ENCODE results near the gene ITIH5.
"Not testable (repeated sequence)": the region's sequence is repeated elsewhere in the genome, so short reads cannot be mapped to it uniquely, and the experiment has no call there.

ITIH5 gene

DNA sequence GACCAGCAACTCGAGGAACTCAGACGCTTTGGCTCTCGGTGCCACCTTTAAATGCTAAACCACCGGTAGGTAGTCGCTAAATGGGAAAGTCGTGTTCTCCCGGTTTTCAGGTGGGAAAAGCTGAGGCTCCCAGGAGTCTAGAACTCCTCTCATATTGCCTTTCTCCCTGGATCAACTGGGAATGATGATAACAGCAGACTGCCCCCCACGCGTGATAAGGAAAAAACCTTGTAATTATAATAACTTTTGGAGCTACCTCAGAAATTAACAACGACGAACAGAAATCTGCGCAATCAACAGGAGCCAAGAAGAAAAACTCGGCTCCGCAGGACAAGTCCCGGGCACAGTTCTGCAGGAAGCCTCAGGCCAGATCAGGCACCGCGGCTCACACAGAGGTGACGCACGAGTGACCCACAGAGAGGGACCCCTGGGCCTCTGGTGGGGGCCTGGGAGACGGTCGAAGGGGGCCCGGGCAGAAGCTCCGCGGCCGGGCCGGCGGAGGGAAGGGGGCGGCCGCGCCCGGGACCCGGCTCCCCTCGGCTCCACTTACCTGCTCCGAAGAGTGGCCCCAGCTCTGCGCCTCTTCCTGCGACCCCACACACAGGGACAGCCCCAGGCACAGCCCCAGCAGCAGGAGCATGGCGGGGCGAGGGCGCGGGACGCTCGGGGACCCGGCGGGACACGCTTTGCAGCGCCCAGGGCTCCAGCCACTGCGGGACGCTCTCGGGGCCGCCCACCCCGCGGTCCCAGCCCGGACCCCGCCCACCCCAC is at the start of gene ITIH5:
Gene ITIH5 (minus strand): TSS at position 714 of the 771 bp plus-strand sequence. CDS start 74 bp downstream, at position 640.
- no peak for DNase-seq

DNA sequence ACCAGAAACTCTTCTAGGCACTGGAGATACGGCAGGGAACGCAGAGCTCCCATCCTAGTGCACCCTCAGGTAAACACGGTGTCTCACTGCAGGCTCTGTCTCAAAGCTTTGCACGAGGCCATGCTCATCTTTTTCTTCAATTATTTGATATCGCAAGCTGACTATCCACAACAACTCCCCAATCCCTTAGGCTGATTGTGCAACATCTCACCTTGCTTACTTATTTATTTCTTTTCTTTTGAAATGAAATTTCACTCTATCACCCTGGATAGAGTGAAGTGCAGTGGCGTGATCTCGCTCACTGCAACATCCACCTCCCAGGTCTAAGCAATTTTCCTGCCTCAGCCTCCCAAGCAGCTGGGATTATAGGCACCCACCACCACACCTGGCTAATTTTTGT is 48.7 kb upstream of the ITIH5 start:
- no peak for DNase-seq

DNA sequence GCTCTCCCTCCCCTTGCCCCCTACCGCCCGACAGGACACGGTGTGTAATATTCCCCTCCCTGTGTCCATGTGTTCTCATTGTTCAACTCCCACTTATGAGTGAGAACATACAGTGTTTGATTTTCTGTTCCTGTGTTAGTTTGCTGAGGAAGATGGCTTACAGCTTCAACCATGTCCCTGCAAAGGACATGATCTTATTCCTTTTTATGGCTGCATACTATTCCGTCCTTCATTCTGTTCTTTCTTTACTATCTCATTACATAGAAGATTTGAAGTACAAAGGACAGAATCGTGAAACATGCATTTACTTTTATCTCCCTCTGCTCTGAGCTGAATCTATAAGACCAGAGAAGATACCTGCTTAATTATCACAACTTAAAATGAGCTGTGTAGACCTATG is 44.3 kb upstream of the ITIH5 start:
- not testable (repeated sequence) for DNase-seq

DNA sequence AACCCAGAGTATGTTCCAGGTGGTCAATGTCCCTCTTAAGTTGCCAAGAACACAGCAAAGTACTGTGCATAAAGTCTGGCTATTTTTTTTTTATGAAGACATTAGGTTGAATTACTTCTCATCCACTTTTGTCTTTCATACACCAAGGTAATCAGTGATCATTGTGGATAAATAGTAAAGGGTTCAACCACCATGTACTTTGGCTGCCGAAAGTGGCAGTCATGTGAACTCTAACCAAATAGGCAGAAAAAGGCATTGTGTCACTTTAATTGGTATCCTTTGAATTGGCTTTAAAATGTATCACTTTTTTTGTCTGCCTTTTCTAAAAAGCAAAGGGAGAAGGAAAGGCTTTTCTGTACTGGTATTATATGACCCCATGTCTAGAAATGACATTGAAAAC is 43.7 kb upstream of the ITIH5 start:
- no peak for DNase-seq

DNA sequence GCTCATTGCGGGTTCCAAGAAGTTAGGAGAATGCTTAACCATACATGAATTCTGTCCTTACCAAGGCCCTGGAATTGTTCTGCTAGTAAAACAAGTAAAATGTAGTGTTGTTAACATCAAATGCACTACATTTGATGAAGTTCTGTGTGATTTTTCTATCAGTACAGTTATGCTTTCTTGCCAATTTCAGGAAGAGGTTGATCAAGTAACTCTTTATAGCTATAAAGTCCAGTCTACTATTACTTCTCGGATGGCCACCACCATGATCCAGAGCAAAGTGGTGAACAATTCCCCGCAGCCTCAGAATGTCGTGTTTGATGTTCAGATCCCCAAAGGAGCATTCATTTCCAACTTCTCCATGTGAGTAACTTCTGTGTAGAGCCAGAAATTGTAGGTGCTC is 42.1 kb upstream of the ITIH5 start:
- no peak for DNase-seq

DNA sequence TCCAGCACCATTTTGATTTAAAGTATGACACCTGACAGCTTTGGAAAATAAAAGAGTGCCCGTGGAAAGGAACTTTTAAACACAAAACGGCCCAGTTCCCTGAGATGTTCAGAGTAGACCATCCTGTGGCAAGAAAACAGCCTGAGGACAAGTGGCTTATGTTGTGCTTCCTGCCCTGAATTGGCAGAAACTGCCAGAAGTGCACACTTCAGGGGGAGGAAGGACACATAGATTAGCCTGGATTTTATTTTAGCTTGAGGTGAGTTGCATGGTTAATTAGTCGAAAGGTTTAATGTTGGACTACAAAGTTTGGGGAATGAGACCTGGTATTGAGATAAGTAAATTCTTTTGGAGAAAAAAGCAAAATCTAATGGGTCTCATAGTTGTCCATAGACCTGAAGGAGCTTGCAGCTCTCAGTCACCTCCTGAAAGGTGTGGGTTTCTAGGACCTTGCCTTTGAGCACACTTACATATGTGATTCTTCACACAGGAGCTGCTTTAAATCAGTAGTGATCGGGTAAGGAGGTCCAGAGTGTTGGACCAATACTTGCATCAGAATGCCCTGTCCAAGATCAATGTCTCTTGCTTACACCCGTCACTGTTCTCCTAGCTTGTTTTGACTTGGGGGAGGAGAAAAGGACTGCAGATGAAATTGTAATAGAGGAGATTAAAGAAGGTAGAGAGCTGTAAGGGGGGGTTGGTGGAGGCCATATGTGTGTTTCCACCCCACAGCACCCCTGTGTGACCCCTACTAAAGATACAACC is 41.3 kb upstream of the ITIH5 start:
- DNase-seq: no peak

DNA sequence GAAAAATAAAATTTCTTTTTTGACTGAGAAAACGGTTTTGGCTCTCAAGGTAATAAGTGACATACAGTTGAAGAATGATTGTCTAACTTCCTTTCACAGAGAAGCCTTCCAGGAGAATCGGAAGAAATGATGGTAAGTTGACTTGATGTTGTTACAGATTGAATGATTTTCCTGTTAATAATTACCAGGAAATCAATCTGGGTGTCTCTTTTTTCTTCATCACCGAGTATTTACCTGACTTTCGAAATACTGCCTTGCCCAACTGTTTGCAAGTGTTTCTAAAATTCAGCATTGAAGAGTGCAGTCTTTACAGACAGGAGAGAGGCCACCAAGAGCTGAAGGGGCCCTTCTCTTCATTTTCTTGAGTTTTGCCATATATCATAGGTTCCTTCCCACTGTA is 40.3 kb upstream of the ITIH5 start:
- no peak for DNase-seq

DNA sequence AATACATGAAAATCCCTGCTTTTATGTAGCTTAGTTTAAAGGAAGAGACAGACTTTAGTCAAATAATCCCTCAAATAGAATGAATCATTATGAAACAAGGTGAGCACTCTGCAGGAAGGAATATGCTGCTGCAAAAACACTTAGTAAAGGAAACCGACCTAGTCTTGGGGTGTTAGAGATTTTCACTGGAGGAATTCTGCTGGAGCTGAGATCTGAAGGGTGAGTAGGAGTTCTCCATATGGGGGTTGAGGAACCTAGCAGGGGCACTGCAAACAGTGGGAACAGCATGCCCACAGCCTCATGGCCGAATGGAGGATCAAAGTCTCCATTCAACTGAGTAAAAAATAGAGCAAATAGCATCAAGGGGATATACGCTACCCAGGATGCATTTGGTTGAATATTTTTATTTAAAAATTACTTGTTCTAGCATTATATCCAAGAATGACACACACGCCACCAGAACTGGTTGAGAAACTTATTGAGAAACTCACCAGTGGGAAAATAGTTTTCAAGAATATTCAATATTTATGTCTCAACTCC is 39.8 kb upstream of the ITIH5 start:
- no peak for DNase-seq

DNA sequence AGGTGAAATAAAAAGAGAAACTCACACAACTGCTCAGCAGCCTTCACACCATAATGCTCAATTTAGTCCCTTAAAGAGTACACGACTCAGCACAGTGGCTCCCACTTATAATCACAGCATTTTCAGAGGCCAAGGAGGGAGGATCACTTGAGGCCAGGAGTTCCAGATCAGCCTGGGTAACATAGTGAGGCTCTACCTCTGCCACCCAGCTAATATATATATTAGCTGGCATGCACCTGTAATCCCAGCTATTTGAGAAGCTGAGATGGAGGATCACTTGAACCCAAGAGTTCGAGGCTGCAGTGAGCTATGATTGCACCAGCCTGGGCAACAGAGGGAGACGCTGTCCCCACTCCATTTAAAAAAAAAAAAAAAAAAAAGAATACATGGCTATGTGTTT is 38.6 kb upstream of the ITIH5 start:
- DNase-seq: no peak

DNA sequence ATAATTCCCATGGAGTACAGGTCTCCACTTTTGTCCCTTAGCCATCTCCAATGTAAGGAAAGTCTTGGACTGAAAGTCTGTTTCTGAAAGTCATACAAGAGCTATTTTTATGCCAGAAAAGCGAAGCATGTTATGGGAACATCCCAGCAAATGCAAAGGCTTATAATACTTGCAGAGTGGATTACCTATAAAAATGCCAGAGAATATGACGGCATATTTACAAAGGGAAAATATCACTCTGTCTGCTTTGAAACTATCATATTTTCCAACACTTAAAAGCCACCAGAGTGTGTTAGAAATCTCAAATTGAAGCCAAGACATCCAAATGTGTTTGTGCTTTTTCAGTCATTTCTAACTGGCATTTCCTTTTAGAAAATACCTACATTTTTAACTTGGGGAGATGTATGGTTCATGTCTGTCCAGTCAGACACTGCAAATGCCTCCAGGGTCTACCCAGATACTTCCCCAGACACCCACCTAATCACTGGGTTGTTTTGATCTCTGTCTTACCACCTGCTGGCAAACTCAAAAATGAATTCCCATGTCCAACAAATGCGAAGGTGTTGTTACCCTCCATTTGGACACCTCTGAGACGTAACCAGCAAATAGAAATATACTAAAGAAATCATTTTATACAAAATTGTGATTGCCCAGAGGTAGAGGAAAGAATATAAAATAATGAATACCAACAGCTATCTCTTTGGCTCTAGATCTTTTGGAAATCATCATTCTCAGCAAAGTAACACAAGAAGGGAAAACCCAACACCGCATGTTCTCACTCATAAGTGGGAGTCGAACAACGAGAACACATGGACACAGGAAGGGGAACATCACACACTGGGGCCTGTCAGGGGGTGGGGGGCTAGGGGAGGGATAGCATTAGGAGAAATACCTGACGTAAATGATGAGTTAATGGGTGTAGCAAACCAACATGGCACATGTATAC is 37.6 kb upstream of the ITIH5 start:
- no peak for DNase-seq

DNA sequence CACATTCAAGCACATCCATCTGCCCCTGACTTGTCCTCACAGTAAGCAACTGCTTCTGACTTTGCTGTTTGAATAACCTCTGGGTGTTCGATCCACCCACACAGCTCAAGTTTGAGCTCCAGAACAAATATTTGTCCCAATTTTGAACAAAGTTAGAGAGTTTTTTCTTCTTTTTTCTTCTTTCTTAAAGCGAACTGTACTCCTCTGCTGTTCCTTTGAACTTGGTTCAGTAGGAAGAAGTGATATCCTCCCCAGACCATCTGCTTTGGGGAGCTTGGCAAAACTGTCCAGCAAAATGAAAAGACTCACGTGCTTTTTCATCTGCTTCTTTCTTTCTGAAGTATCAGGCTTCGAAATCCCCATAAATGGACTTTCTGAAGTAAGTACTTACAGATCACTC is 36.4 kb upstream of the ITIH5 start, which contains the start of gene ITIH2:
Gene ITIH2 (plus strand): TSS at position 177 of the 400 bp plus-strand sequence. CDS start 119 bp downstream, at position 296.
- no peak for DNase-seq

DNA sequence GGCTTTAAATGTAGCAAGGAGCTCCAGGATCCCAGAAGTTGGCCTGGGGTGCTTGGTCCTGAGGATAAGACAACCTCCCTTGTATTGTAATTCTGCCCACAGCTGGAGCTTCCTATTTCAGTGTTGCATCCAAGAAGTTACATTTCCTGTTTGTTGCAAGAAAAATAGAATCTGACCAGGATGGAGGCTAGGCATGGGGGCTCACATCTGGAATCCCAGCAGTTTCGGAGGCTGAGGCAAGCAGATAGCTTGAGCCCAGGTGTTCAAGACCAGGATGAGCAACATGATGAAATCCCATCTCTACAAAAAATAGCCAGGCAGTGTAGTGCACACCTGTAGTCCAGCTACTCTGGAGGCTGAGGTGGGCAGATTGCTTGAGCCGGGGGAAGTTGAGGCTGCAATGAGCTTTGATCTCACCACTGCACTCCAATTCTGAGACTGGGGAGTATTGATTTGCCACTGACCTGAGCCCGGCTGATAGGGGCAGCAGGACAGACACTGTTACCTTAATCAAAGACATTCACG is 35.6 kb upstream of the ITIH5 start:
- DNase-seq: no peak

DNA sequence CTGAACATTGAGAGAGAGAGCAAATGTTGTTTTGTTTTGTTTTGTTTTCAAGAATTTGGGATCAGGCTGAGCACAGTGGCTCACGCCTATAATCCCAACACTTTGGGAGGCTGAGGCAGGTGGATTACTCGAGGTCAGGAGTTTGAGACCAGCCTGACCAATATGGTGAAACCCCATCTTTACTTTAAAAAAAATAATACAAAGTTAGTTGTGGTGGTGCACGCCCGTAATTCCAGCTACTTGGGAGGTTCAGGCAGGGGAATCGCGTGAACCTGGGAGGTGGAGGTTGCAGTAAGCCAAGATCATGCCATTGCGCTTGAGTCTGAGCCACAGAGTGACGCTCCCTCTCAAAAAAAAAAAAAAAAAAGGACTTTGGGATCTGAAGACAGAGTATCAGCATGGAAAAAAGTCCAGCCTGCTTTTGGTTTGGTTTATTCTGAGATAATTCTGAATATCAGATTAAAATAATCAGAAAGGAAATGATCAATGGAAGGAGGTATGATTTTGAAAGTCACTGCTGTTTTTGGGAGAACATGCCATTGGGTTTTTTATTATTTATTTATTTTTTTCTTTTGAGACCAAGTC is 34.5 kb upstream of the ITIH5 start:
- DNase-seq: no peak

DNA sequence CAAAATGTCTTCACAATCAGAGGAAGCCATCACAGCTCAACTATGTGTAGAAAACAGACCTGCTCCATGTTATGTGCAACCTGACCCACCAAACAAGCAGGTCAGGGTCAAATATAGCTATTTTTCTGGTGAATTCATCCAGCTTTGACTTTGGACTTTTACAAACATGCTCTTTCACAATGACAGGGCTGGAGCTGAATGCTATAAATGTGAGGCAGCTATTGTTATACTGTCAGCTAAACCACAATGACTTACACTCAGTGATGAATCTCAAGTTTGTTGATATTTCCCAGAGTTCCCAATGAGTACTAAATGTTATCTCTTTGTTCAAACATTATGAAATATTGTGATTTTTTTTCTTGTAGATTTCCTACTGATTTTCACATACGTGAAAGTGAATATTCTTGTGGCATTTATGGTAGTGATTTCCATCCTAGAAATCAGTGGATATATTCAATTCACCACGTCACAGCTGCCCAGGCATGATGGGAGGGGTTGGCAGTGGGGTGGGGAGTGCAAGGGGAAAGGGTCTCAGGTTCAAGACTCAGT is 33.9 kb upstream of the ITIH5 start:
- no peak for DNase-seq

DNA sequence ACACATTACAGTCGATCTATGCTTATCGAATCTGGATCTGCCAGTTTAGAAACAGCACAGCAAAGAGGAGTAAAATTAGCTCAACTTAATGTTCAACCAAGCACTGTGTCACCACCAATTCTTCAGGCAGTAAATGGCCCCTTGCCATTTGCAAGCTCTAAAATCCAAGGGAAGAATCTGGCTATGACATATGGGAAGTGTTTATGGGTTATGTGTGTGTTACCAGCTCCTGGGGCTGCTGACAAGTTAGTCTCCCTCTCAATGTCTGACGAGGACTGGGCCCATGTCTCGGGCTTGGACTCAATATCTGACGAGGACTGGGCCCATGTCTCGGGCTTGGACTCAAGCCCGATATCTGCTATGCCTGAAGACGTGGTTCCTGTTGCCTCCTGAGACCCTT is 30.7 kb upstream of the ITIH5 start:
- DNase-seq: no peak

DNA sequence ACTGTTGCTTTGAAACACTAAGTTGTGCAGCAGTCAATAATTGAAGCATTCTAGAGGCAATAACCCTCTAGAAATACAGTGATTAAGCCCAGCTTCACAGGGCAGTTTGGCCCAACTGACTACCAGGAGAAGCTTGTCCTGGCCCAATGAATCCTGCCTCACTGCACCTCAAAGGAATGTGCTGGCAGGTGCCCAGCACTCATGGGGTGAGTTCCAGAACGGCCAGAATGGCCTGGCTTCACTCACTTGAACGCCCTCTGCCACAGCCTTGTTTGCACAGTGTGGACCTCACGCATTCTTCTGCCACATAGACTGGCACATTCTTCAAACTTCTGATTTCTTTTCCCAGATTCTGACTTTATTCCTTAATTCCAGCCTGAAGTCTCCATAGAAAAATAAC is 29.8 kb upstream of the ITIH5 start:
- DNase-seq: no peak

DNA sequence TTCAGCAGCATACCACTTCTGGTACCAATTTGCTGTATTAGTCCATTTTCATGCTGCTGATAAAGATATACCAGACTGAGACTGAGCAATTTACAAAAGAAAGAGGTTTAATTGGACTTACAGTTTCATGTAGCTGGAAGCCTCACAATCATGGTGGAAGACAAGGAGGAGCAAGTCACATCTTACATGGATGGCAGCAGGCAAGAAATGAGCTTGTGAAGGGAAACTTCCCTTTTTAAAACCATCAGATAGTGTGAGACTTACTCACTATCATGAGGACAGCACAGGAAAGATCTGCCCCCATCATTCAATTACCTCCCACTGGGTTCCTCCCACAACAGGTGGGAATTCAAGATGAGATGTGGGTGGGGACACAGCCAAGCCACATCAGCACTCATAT is 26.4 kb upstream of the ITIH5 start:
- not testable (repeated sequence) for DNase-seq

DNA sequence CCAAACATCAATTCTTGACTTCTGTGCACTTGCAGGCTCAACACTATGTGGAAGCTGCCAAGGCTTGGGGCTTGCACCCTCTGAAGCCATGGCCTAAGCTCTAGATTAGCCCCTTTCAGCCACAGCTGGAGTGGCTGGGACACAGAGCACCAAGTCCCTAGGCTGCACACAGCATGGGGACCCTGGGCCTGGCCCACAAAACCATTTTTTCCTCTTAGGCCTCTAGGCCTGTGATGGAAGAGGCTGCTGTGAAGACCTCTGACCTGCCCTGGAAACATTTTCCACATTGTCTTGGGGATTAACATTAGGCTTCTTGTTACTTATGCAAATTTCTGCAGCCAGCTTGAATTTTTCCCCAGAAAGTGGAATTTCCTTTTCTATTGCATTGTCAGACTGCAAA is 25.6 kb upstream of the ITIH5 start:
- not testable (repeated sequence) for DNase-seq

DNA sequence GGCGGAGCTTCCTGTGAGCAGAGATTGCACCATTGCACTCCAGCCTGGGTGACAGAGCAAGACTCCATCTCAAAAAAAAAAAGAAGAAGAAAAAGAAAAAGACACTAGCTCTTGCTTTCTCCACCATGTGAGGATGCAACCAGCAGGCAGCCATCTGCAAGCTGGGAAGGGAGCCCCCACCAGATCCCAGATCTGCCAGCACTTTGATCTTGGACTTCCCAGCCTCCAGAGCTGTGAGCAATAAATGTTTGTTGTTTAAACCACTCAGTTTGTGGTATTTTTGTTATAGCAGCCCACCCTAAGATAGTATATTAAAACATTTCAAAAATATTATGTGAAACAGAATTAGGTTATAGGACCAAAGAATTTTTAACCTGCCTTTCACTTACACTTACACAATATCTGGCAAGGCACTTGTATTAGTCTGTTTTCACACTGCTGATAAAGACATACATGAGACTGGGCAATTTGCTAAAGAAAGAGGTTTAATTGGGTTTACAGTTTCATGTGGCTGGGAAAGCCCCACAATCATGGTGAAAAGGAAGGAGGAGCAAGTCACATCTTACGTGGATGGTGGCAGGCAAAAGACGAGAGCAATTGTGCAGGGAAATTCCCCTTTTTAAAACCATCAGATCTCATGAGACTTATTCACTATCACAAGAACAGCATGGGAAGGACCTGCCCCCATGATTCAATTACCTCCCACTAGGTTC is 24.3 kb upstream of the ITIH5 start:
- not testable (repeated sequence) for DNase-seq

DNA sequence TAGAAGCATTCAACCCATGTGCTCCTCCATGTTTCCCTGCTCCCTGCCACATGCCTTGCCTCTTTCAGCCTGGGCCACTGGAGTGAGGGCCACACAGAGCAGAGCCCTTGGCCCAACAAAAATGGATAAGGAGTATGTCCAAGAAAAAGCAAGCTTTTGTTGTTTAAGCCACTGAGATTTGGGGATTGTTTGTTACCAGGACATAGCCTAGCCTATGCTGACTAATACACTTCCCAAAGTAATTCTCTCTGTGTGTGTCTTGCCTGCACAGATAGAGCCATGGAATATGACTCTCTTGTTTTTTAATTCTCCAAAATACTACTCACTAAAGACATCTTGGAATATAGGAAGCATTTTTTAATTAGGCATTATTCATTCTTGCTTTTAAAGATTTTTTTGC is 22.8 kb upstream of the ITIH5 start:
- DNase-seq: no peak

DNA sequence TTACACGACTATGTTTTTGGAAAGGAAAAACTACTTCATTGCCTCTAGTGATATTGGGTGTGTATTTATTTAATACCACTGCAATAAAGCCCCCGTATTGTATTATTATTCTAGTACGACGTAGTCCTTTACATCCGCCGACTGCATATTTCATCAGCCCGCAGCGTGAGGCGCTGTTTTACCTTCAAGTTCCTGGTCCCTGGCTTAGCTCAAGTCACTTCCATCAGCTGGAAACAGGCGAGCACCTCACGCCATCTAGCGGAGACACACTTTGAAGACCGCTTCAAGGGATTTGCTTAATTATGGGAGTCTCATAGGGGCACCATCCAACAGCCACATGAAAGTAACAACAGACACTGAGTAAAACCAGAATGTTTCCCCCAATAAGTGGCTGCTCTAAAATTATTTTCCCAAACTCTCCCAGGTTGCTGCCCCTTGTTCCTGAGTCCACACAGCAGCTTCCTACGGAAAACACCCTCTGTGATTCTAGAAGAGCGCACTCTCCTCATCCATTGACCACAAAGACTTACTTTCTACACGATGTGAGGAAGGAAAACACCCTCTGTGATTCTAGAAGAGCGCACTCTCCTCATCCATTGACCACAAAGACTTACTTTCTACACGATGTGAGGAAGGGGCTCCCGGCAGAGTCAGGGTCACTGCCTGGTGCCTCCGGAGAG is 20.6 kb upstream of the ITIH5 start:
- peak; percentile 54 for DNase-seq

Data from NCI-H345 (cell line).